ENCODE results near the gene NUMB.
"Not testable (repeated sequence)": the region's sequence is repeated elsewhere in the genome, so short reads cannot be mapped to it uniquely, and the experiment has no call there.

The NUMB gene

GRCh38 chr14:73463411-73463810, 5.1 kb upstream of the NUMB start:
- peak; percentile 48 for DNase-seq

DNA sequence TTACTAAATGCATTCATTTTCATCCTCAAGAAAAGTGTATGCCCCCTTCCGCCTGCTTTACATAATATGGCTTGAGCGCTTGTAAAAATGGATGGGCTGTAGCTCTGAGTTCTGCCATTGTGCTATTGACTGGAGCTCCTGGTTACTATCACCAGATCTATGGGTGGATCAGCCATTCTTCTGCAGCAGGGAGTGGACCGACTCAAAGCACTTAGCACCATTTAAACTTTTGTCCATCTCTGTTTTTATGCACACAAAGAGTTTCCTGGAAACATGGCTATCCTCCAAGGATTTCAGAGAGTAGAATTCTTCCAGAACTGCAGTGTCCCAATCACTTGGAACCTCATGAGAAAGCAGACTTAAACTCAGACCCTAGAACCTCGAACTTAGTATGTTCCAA, 4.5 kb upstream of the NUMB start:
- DNase-seq: no peak

DNA sequence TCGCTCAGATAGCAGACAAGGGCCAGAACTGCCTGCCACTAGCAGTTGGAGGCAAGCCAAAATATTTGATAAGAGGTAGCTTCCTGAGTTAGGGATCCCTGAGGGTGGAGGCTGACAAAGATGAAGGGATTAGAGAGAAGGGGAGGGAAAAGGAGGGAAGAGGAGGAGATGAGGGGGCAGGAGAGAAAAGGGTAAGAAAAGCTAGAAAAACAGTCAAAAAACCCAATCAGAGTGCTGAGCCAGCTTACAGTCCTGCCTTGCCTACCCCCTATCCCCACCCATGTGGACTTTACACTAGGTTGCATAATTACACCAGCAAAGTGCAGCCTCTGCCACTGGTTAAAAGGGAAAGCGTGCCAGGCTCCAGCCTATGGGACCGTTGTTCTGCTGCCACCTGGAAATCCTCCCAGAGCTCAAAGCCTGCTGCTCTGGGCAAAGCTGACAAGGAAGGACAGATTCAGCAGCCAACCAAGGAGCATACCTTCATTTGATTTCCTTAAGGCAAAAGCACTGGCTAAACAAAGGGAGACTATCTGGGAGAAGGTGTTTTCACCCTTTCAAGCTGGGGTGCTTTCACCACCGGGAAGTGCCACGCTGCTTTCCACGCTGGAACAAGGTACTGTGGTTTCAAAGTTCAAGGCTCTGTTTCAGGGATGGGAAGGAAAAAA, 3.8 kb upstream of the NUMB start:
- DNase-seq: peak; percentile 56

DNA sequence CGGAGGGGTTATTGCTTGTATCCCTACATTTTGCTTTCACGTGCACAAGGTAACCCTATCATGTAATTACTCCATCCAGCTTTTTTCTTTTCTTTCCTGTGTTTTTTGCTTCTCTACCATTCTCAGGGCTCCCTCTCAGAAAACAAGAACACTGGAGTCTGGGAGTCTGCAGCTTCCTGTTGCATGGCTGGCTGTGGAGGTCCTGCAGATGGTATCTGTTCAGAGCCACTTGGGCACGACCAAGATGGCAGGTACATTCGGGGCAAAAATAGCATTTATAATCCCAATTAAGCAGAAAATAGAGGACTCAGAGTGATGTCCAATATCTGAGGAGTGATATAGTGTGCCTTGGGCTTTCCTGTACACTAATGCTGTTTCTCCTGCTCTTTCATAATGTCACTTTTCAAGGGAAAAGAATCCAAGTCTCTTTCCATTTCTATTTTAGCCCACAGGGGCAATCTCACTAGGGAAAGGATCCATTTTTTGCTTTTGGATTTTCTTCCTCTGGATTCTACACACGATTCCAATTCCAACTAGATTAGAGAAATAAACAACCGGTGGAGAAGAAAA, 3.2 kb upstream of the NUMB start:
- DNase-seq: no peak

DNA sequence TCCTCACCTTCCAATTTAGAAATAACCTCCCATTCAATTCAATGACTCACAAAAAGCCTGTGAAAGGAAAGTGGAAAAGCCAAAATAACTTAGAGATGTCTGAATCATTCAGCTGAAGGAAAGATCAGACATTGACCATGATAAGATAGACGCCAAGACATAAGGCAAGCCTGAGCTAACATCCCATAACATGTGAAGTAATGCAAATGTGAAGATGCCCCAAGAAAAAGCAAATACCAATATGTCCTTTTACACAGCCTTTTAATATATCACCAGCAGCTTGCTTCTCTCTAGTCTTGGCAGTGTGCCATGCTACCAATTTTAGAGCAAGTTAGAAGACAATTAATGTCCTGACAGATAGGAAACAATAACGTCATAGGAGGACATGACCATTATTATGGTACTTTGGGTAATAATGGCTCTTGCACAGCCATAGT, 2.4 kb upstream of the NUMB start:
- DNase-seq: no peak

- no peak for DNase-seq
These were observed 1.6 kb upstream of the NUMB start for GRCh38 chr14:73459959-73460358.

- DNase-seq: no peak
These were observed 493 bp downstream of the NUMB start for GRCh38 chr14:73457924-73458182.

DNA sequence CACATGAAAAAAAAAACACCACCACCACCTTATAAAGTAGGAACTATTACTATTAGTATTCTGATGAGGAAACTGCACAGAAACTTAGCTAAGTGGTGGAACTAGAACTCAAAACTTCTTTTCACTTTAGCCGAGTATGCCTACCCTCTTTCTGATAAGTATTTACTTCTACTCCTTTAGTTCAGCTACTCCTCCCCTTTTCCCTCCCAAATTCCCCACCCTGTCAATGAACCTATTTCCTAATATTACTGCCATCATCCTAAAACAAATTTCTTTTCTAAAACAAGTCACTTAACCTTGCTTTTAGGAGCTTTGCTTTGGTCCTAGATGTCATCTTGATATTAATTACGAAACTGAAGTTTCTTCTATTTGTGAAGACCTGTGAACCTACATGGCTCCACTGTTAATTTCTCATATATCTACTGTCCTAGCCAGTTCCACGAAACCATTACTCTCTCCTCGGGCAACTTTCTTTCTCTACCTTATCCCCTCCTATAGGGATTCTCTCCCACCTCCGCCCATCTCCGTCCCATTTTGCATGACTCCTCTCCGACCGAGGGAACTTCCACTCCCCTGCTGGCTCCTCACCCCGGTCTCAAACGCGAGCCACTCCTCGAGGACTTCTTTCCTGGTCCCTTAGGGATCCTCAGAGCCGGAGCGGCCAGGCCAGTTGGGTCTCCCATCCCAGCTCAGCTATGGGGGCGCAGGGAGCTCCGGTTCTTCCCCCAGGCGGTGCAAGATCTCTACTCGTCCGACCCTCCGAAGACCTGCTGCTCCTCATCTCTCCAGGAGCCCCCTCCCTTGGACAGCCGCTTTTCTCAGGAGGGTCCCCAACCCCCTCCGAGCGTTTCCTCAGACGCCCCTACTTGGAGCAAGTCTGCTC, 1.1 kb downstream of the NUMB start:
- peak; percentile 58 for DNase-seq

DNA sequence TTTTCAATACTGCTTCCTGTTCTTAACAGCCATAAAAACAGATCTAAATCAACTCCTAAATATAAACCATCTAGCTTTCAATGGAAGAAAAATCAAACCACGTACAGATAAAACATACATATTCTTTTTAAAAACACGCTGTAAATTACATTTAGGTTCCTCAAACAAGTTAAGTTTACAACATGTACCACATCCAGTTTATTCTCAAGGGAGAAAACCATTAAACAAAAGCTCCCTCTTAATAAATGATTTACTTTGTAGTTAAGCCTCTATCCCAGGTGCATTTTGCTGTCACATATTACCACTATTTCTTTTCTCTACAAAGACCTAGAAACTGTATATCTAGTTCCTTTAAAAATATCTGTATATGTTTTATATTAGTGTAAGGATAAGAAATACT, 3.1 kb downstream of the NUMB start:
- DNase-seq: no peak

GRCh38 chr14:73452341-73453186, 5.8 kb downstream of the NUMB start:
- no peak for DNase-seq

DNA sequence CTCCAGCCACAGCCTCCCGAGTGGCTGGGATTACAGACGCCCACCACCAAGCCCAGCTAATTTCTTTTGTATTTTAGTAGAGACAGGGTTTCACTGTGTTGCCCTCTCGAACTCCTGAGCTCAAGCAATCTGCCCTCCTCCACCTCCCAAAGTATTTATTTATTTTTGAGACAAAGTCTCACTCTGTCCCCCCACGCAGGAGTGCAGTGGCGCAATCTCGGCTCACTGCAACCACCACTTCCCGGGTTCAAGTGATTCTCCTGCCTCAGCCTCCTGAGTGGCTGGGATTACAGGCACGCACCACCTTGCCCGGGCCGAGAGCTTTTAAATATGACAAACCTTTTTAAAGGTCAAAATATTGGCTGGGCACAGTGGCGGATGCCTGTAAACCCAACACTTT, 14.6 kb downstream of the NUMB start:
- no peak for DNase-seq

- no peak for DNase-seq
These were observed 17.1 kb downstream of the NUMB start for GRCh38 chr14:73441286-73441685.

DNA sequence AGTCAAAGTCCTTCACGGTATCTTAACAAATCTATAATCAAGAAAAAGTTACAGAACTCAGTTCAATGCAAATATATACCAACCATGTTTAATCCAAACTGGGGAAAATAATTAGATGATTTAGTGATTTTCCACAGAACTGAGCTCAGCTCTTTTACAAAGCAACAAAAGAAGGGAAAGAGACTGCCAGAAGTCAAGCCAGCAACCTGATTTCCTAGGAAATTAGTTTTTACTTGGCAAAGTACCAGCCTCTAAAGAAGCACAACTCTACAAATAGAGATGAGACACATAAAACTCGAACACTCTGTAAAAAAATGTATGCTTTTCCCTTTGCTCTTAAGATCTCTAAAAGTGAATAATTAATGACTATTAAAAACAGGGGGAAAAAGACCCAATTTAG, 19.4 kb downstream of the NUMB start:
- DNase-seq: no peak

- DNase-seq: no peak
These were observed 21.1 kb downstream of the NUMB start for GRCh38 chr14:73437206-73437605.

GRCh38 chr14:73432124-73432523, 26.2 kb downstream of the NUMB start:
- no peak for DNase-seq

DNA sequence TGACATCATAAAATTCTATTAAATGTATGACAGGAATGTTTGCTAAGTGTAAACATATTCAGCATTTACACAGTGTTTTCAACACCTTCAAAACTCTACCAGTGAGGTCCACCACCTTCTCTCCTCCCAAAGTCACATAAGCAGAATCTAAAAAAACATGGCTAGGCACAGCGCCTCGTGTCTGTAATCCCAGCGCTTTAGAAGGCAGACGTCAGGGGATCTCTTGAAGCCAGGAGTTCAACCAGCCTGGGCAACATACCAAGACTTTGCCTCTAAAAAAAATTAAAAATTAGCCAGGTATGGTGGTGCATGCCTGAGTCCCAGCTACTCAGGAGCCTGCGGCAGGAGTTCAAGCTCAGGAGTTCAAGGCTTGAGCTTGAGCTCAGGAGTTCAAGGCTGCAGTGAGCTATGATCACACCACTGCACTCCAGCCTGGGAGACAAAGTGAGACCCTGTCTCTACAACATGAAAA, 30.0 kb downstream of the NUMB start:
- DNase-seq: no peak

DNA sequence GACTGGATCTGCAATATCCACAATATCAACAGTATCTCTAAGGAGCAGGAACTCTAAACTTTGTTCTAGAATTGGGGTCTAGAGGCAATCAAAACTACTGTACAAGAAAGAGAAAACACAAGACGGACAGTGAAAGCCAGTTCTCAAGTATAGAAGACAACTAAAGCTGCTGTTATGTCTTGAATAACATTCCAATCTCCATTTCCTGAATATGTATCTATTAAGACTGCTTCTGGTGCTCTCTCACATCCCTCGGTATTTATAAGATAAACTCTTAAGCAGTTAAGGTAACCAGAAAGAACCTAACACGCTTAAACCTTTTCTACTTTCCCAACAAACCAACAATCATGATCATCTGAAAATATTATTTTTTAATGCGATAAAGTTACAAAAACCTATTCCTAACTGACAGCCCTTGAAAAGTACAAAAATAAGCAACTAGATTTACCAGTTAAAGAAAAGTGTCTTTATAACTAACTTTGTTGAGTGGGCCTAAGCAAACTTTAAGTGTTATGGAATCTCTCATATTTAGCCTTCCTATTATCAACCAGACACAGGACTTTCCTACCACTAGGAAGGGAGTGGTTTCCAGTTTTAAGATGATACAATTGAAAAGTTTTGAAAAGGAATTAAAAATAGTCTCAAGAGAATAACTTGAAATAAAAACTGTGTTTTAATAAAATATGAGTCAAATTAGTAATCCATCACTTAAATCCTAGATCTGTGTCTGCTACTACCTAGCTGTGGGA, 30.7 kb downstream of the NUMB start:
- no peak for DNase-seq

GRCh38 chr14:73426877-73427276, 31.5 kb downstream of the NUMB start:
- no peak for DNase-seq

DNA sequence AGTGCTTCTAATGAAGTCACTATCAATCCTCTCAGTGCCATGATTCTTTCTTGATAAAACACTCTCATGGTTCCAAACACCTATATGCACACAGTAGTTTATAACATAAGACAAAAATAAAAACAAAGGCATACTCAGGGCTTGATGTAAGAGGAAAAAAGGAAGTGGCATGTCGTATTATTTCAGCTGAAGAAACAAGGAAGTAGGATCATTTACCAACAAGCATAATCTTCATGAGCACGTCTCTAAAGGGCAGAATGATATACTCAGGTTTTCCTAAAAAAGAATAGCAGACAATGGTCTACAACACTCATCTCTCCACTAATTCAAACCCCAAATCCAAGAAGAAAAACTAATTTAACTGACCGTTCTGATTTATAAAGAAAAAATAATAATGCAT, 33.9 kb downstream of the NUMB start:
- no peak for DNase-seq

DNA sequence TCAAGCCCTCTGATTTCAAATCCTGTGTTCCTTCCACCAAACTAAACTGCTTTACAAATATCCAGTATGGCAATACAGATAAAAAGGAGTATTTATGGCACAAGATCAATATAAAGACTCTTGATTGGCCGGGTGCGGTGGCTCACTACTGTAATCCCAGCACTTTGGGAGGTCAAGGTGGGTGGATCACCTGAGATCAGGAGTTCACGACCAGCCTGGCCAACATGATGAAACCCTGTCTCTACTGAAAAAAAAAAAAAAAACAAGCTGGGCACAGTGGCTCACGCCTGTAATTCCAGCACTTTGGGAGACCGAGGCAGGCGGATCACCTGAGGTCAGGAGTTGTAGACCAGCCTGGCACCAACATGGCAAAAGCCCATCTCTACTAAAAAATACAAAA, 35.3 kb downstream of the NUMB start:
- DNase-seq: not testable (repeated sequence)

- no peak for DNase-seq
These were observed 35.8 kb downstream of the NUMB start for GRCh38 chr14:73422515-73422914.

GRCh38 chr14:73418227-73418626, 40.1 kb downstream of the NUMB start:
- no peak for DNase-seq

All from femur (tissue), 1 donor.